GM21786 (cell line): ENCODE measurements around the gene SRGAP3.

ENCODE experiments used
- ATAC-seq: cut with Tn5 transposase; IDR thresholded peaks from one replicate; pipeline ENCODE4 v1.9.1; 2021; ENCODE audit not compliant: unreplicated experiment

Gene SRGAP3

DNA sequence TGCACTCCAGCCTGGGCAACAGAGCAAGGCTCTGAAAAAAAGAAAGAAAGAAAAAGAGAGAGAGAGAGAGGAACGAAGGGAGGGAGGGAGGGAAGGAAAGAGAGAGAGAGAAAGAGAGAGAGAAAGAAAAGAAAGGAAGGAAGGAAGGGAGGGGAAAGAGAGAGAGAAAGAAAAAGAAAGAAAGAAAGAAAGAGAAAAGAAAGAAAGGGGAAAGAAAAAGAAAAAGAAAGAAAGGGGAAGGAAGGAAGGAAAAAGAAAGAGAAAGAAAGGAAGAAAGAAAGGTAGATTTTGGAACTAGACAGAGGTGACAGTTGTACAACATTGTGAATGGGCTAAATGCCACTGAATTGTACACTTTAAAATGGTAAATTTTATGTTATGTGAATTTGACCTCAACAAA lies 5.3 kb upstream of the SRGAP3 start:
- ATAC-seq, result no peak

DNA sequence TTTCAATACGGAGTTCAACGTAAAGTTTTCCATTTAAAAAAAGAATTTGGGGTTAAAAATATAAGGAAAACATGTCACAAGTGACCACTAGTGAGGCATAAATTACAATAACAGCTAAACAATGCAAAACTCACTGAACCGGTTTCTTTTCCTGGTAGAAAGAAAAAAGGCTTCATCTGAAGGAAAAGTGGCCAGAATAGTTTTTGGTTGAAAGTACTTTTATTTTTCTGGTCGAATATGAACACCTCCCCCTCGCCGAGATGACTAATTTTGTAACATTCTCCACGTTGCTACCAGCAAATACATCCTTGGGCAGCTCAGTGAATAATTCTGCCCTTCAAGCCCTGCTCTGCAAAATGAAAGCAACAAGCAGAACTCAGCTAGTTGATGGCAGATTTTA lies 3.9 kb upstream of the SRGAP3 start:
- ATAC-seq, result no peak

DNA sequence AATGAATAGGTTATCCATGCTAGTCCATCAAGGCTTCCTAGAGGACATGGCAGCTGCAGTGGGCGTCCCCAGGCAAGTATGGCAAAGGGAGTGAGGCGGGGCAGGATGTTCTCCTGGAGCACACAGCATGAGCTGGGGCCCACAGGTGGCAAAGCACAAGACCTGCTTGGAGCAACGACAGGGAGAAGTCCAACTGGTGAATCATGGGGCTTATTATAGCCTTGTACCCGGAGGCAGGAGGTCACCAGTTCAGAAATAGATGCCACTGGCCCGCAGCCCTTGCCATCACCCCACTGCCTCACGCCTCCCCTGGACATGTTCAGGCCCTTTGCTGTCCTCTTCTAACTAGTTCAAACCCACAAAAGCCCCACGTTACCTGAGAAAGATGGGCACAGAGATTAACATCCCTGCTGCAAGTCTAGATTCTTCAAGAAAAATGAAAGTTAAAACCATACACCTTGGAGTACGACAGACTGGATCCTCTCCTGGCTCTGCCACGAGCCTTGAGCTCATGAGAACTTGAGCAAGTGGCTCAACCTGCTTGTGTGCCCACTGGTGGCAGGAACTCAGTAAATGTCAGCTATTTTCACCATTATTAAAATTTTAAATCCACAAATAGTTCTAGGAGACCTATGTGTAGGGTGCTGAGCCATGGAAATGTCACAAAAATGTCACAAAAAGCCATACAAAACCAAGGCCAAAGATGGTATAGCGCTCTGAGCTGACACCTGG lies 1.8 kb upstream of the SRGAP3 start:
- ATAC-seq, result no peak

DNA sequence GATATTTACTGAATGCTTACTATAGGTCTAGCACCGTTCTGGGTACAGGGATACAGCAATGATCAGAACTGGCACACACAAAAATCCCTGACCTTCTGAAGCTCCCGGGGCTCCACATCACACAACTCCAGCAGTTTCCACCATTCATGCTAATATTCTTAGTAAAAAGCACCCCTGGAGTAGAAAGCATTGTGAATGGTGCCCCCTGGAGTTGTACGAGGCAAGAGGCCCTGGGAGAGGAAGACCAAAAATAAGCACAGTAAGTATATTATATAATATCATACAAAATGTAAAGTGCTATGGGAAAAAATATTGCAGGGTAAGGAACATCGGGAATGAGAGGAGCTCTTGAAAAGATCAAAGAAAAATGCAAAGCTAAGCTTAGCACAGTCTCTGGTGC lies 790 bp upstream of the SRGAP3 start:
- no peak for ATAC-seq

DNA sequence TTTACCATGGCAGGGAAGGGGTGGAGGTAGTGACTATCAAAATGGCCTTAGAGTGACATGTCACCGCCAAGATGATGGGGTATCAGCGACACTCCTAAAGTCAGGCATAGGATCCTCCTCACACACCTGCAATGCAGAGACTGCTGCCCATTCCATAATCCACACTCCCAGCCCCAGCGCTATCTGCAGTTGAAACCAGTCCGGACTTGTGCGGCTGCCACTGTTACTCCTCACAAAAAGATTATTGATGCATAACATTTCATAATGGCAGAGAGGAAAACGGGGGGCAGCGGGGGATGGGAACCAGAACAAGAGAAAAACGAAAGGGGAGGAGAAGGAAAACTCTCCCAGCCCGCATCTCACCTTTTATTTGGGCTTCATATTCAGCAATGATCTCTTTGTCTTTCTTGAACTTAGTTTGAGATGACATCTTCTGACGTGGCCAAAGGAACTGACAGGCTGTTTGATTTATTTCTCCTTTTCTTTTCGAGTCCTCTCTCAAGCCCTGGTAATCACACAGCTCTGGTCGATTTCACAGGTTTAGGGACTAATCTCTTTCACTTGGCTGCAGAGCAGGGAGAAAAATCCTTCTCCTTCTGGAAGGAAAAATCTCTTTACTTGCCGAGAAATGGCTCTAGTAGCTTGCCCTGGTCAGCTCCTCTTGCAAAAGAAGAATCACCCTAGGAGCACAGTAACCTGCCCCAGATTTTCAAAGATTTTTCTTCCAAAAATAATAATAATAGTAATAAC lies 749 bp downstream of the SRGAP3 start:
- ATAC-seq, result no peak

DNA sequence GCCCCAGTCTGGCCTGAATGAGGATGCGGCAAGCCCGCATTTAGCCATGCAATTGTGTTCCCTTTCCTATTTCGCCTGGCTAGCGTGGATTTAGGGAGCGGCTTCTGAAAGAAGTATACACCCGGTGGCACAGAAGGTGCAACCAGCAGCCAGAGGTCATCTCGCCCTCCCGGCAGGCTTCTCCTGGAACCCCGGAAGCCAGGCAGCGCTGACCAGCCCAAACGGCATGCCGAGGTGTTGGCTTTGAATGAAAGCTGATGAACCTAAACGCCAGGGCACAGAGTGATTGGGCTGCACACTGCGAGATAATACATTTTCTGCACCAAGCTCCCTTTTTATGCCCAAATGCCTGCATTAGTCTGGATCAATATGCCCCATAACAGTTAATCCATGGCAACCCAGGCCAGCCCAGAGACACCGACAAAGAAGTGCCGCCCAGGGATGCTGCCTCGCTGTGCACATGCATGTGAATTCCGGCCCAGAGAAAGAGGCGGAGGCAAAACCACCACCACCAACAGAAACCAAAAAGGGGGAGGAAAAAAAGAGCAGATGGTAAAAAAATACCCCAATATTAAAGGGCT lies 1.4 kb downstream of the SRGAP3 start:
- no peak for ATAC-seq

DNA sequence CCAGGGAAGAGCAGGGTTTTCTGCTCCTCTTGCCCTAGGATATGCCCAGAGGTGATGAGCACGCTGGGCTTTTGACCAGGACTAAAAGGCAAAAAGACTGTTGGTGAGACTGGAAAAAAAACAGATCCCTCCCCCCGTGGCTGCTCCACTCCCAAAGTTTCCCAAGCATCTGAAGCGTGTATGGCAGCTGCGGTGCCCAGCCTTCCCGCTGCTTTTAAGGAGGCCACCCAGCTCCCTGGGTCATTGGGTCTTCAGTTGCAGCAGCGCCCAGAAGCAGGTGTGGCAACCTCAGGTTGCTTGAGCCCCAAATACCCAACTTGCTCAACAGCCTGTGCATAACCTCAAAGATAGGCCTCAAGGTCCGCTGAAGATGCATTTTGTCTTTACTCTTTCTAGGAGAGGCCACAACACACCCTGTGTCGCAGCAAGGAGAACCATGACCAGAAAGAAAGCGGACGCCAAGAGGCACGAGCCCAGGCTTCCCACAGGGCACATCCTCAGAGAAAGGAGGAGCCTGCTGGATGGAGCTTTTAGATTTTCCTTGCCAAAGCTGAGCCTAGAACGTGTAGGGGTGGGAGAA lies 2.0 kb downstream of the SRGAP3 start:
- ATAC-seq, result no peak

DNA sequence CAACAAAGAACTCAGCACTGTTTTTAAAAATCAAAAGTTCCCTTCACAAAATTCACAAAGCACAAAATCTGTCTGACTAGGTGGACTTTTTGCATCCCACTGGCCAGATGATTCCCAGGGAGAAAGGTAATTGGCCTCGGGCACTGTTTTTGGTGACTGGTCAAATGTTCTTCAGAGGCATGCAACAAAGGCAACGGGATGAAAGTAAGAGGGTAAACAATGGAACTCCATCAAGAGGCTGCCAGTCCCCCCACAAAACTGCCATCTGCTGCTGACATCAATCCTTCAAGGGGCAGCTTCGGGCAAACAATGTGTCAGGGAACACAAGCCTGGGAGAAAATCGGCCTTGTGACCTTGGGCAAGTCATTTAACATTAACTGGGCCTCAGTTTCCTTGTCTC lies 3.3 kb downstream of the SRGAP3 start:
- no peak for ATAC-seq

DNA sequence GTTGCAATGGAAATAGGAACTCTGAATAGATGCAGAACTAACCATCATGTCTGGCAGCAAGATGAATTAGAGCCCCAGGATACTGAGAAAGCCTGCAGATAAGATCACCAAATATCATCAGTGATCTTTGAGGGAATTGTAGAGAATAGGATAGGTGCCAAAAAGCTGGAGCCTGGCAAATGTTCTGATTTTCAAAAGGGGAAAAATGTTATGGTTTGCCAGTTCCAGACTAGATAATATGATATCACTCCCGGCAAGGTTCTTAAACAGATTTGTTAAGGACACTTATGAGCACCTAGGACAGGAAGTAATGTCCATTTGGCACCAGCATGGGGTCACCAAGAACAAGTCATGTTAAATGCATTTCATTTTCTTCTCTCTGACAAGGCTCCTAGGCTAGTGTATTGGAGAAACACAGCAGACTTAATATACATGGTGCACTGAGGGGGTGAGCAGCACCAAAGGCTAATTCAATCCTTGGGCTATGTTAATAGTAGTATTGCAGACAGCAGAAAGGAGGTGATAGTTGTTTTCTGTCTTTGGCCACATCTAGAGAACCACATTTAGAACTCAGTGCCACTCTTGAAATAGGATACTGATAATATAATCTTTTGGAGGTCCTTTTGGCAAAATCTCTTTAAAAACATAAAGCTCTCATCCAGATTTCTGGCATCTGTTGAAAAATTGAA lies 4.8 kb downstream of the SRGAP3 start:
- ATAC-seq, result no peak

DNA sequence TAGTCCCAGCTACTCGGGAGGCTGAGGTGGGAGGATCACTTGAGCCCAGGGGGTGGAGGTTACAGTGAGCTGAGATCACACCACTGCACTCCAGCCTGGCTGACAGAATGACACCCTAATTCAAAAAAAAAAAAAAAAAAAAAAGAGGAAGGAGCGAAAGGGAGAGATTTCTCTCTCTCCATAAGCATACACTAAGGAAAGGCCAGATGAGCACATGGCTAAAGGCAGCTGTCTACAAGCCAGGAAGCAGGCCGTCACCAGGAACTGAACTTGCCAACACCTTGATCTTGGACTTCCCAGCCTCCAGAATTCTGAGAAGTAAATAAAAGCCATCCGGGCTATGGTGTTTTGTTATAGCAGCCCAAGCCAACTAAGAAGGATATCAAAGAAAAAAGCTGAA lies 7.5 kb downstream of the SRGAP3 start:
- ATAC-seq, result no peak

DNA sequence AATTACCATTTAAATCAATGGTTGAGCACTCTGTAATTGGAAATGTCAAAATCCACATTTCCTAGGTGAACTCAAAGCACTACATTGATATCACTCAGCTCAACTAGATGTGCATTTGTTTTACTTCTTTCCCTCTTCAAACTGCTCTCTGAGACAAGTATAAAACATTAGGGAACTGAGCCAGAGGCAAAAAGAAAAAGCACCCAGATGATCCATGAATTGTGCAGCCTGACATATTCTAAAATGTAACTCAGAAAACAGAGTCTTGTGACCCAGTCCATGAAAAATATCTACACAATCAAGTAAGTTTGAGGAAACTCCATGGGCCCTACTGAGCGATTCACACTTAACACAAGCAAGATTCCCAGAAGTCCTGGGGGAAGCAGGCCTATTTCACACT lies 9.8 kb downstream of the SRGAP3 start:
- ATAC-seq, result no peak

DNA sequence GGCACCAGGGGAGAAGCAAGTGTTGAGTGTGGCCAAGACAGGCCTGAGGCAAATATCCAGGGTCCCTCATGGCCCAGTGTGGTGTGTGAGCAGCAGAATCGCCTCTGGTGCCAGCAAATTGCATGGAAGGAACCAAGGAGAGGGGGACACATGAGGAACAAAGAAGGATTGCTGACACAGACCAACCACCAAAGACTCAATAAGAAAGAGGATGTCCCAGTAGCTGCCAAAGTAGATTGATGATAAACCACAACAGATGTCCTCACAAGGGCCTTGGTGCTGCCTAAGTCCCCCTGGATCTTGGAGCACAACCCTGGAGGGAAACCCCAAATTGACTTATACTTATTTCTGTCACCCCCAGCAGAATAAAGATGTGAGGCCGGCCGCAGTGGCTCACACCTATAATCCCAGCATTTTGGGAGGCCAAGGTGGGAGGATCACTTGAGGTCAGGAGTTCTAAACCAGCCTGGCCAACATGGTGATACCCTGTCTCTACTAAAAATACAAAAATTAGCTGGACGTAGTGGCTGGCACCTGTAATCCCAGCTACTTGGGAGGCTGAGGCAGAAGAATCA lies 10.6 kb downstream of the SRGAP3 start:
- no peak for ATAC-seq

DNA sequence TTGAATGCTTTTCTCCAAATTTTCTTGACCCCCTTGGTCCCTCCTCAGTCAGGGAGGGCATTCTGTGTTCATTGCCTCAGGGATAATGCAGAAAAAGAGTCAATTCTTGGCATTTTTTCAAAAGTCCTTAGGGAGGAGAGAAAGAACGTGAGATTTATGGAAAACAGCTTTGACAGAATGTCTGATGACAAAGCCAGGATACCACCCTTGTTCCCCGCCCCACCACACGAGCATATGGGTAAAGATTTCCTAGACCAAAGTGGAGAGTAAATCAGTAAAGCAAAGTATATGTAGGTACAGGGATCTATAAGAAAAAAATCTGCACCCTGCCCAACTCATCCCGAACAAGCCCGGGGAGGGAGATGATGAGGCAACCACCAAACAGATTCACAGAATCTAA lies 11.2 kb downstream of the SRGAP3 start:
- no peak for ATAC-seq

DNA sequence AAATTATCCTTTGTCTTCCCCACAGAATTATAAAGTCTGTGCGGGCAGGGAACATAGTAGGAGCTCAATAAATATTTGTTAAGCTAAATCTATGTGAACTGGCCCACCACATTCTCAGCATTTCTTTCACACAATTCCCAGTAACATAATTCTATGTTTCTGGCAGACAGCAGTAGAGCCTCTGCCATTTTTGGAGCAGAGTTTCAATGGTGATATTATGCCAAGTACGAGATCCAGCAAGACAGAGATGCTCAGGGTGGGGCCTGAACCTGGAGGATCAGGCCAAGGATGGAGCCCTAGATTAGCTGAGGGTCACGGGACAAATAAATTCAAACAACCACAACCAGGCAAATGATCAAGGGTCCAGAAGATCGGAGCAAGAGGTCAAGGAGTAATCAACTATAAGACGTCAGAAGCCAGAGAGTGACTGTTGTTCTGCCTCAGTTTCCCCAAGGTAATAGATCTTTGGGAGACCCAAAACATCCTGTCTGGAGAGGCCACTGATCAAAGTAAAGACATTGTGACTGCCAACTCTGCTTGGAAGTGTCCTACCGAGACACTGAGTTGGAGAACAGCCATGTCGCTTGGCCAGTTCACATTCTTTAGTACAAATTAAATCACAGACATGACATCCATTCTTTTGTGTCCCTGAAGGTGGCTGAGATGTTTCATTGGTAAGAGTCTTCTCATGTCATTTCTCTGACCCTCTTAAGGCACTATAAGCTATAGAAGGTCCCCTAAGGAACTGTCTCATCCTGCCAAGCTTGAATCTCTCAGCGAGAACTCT lies 15.4 kb downstream of the SRGAP3 start:
- no peak for ATAC-seq

DNA sequence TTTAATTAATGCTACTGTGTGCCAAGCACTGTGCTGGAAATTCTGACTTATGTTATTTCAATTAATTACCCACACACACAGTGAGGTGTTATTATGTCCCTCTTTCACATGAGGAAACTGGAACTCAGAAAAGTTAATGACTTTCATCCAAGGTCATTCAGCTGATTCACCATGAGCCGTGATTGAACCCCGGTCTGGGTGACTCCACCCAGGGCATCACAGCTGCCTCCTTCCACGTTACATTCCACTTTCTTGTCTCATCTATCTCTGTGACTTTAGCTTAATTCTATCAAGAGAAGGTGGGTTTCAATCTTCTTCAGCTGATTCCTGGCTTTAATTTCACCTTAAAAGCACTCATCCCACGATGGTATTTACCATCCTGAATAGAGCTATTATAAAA lies 16.3 kb downstream of the SRGAP3 start:
- no peak for ATAC-seq

DNA sequence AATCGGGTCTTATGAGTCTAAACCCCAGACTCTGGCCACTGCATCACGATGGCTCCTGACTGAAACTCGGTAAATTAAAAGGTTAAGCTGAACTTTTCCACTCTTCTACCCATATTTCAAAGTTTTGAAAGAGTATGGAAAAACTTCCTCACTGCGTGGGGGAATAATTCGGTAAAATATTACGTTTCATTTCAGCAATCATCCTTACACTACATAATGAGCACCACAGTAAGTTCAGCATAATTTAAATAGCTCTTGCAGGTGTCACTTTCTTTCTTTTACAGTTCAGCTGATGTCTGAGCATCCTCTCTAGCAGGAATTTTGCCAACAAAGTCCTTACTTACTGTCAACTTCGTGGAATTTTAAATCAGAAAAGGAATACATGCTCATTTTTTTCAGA lies 17.5 kb downstream of the SRGAP3 start:
- no peak for ATAC-seq

DNA sequence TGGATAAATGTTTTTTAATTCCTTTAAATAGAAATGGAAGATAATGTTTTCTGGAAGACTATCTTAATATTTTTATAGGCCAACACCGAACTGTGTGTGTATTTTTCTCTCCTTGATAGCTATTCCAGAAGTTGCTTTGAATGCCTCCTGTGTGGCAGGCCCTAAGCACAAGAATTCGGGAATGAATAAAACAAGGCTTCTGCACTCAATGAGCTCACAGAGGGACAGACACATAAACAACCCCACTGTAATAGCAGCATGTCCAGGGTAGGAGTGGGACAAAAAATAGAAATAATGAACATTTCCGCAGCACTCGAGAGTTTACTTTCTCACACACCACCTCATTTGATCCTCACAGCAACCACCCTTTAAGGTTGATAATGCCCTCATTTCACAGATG lies 18.0 kb downstream of the SRGAP3 start:
- no peak for ATAC-seq

DNA sequence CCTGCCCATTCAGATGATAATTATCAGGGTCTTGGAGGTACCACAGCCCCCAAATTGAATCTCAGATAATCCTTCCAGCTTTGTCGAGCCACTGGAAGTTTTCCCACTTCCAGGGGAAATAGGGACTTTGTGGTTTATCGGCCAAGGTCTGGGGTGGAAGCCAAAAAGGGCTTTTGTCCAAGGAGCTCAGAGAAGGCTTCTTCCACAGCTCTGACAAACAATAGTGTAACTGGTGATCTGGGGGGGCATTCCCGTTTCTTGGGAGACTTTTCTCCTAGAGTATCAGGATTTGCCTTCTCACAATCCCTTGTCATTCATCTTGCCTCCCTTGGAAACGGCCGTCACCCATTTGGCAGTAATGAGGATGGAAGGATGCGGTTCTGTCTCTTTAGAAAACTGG lies 18.4 kb downstream of the SRGAP3 start:
- ATAC-seq, result no peak

DNA sequence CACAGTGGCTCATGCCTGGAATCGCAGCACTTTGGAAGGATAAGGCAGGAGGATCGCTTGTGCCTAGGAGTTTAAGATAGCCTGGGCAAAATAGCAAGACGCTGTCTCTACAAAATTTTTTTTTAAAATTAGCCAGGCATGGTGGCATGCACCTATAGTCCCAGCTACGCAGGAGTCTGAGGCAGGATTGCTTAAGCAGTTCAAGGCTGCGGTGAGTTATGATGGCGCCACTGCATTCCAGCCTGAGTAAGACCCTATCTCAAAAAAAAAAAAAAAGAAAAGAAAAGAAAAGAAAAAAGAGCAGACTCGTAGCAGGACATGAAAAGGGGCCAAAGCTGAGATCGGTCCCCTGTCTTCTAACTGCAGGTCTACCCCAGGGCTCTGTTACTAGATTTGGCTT lies 18.9 kb downstream of the SRGAP3 start:
- no peak for ATAC-seq

DNA sequence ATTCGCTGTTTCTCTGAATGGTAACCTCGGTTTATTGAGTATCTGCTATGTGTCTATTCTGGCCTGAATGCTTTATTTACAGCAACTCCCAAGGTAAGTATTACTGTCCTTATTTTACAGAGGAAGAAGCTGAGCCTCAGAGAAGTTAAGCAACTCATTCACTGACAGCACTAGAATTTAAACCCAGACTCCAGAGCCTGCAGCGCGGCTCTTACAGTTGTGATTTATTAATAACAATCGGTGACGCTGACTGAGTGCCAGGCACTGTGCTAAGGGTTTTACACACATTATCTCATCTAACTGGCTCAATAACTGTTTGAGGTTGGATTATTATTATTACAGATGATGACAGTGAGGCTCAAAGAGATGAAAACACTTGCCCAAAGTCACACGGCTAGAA lies 19.6 kb downstream of the SRGAP3 start:
- no peak for ATAC-seq
